ENCODE measurements around the gene LYPLA2.
"Not testable (repeated sequence)": the region's sequence is repeated elsewhere in the genome, so short reads cannot be mapped to it uniquely, and the experiment has no call there.

DNA sequence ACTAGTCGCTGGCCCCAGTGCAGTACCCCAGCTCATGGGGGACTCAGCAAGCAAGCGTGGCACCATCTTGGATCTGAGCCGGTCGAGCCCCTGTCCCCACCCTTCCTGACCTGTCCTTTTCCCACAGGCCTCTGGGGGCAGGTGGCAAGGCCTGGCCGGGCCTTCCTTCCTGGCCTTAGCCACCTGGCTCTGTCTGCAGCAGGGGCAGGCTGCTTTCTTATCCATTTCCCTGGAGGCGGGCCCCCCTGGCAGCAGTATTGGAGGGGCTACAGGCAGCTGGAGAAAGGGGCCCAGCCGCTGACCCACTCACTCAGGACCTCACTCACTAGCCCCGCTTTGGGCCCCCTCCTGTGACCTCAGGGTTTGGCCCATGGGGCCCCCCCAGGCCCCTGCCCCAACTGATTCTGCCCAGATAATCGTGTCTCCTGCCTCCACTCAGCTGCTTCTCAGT lies 3.8 kb downstream of the LYPLA2 start:
- TF ChIP-seq, protein P1, sequence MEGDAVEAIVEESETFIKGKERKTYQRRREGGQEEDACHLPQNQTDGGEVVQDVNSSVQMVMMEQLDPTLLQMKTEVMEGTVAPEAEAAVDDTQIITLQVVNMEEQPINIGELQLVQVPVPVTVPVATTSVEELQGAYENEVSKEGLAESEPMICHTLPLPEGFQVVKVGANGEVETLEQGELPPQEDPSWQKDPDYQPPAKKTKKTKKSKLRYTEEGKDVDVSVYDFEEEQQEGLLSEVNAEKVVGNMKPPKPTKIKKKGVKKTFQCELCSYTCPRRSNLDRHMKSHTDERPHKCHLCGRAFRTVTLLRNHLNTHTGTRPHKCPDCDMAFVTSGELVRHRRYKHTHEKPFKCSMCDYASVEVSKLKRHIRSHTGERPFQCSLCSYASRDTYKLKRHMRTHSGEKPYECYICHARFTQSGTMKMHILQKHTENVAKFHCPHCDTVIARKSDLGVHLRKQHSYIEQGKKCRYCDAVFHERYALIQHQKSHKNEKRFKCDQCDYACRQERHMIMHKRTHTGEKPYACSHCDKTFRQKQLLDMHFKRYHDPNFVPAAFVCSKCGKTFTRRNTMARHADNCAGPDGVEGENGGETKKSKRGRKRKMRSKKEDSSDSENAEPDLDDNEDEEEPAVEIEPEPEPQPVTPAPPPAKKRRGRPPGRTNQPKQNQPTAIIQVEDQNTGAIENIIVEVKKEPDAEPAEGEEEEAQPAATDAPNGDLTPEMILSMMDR (IDR thresholded peaks at IDR 0.05): not testable (repeated sequence)
- not testable (repeated sequence) for TF ChIP-seq POLR2A (IDR thresholded peaks at IDR 0.05)

Data from right lobe of liver (tissue), 4 donors.